NB4 (cell line): ENCODE measurements around the gene PRR35.

ENCODE experiments used
- DNase-seq: peaks from one replicate; pipeline ENCODE4 v3.0.0; 2010; ENCODE audit warnings: low read depth
- H3K4me3 ChIP-seq: one replicate; pipeline ENCODE4 v1.5.1; 2011; ENCODE audit warnings: mild to moderate bottlenecking, low read depth, low read length, moderate library complexity
- CTCF ChIP-seq: IDR thresholded peaks from one replicate; pipeline ENCODE4 v1.5.1; 2012; ENCODE audit warnings: low read depth, low read length
- MAX ChIP-seq: IDR thresholded peaks from 2 replicates; pipeline ENCODE4 v1.6.1; 2011; ENCODE audit warnings: low read depth, low read length
- MYC ChIP-seq: IDR thresholded peaks from 2 replicates; pipeline ENCODE4 v1.6.1; 2011; ENCODE audit warnings: low read depth, low read length
- POLR2A ChIP-seq: IDR thresholded peaks from 2 replicates; pipeline ENCODE4 v1.6.1; 2011; ENCODE audit warnings: mild to moderate bottlenecking; ENCODE audit not compliant: insufficient read length; ENCODE audit errors: extremely low read depth

Gene PRR35

GRCh38 chr16:521381-522210 is 38.6 kb upstream of the PRR35 start:
- TF ChIP-seq MAX (no peak), POLR2A (no peak), MYC (no peak), CTCF (no peak)
- no peak overlapping the region for H3K4me3 ChIP-seq
- no peak for DNase-seq

- H3K4me3 ChIP-seq, result no peak overlapping the region
- no peak for TF ChIP-seq POLR2A
- TF ChIP-seq MAX, result no peak
- no peak for TF ChIP-seq CTCF
- TF ChIP-seq MYC, result no peak
- no peak for DNase-seq
These were observed 37.7 kb upstream of the PRR35 start for GRCh38 chr16:522320-523096.

GRCh38 chr16:523097-523741 is 37.0 kb upstream of the PRR35 start:
- no peak overlapping the region for H3K4me3 ChIP-seq
- TF ChIP-seq POLR2A (no peak), MAX (no peak)
- DNase-seq, result no peak

GRCh38 chr16:524274-525040 is 35.7 kb upstream of the PRR35 start:
- no peak overlapping the region for H3K4me3 ChIP-seq
- DNase-seq, result no peak
- no peak for TF ChIP-seq CTCF
- TF ChIP-seq MAX, result no peak
- no peak for TF ChIP-seq POLR2A
- no peak for TF ChIP-seq MYC

GRCh38 chr16:525123-525519 is 35.1 kb upstream of the PRR35 start:
- no peak overlapping the region for H3K4me3 ChIP-seq
- DNase-seq, result no peak

More at GRCh38 chr16:525123-525519, 35.1 kb upstream of the PRR35 start:
- no peak for TF ChIP-seq MYC
- no peak for TF ChIP-seq POLR2A
- no peak for TF ChIP-seq MAX
- TF ChIP-seq CTCF, result no peak
